Measurements from ENCODE around the gene UNC13B.

Gene UNC13B

DNA sequence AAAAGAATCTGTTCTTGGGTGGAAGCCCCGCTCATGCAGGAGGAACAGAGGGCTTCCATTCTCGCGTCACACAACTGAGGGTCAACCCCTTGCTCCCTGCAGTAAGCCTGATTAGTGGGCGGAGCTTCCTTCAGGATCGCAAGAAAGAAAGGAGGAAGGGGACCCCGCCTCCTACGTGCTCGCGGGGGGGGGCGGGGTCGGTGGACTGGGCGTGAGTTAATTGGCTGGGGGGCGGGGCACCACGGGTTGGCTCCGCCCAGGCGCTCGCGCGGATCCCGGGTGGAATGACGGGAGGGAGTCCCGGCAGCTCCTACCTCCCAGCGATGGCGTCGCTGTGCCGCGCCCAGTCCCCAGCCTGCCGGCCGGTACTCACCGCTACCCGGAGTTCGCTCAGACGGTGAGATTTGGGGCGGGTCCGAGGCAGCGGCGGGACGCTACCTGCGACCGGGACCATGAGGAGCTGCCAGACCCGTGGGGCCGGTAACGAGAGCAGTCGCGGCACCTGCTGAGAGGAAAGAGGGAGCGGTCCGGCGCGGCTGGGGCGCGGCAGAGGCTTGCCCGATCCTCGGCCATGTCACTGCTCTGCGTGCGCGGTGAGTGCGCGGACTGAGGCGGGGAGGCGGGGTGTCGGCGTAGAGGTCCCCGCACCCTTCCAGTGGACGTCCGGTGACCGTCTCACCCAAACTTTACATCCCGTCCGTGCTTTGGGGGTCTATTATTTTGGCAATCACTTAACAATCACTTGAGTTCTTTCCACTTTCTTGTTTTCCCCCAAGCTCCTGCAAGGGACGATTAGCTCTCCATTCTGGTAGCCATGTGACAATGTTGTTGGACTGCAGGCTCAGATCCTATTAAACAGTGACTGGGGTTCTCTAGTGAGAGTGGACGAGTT is at the start of gene UNC13B:
UNC13B (plus strand) TSS at position 297 of the 892 bp plus-strand sequence; CDS start at position 572, 275 bp downstream.
- H4K20me1 ChIP-seq (ENCODE audit: insufficient read depth, low read length), result no peaks in the 10 kb centered on the region
- no peaks in the 10 kb centered on the region for H3K36me3 ChIP-seq (ENCODE audit: insufficient read depth, low read length)
- no peaks in the 10 kb centered on the region for H3K4me1 ChIP-seq (ENCODE audit: insufficient read depth, low read length, severe bottlenecking)
- H3K4me3 ChIP-seq (ENCODE audit: low read depth, low read length, poor library complexity, severe bottlenecking), result no peak within 1 kb of the TSS
- H3K9me2 ChIP-seq (ENCODE audit: low read depth, low read length), result no peaks in the 10 kb centered on the region
- TF ChIP-seq EZH2 (IDR thresholded peaks at IDR 0.05; ENCODE audit: borderline replicate concordance, low read length) (no peak), CTCF (IDR thresholded peaks at IDR 0.05; ENCODE audit: low read length) (no peak)
- no peak within 1 kb of the TSS for H3K9ac ChIP-seq (ENCODE audit: low read length)
- H3K79me2 ChIP-seq (ENCODE audit: insufficient read depth, low read length), result no peaks in the 10 kb centered on the region
- no peaks in the 10 kb centered on the region for H3F3A ChIP-seq (ENCODE audit: insufficient read depth, low read length)
- no peaks in the 10 kb centered on the region for H3K9me3 ChIP-seq (ENCODE audit: low read length)
- H3K4me2 ChIP-seq (ENCODE audit: low read length), result no peak within 1 kb of the TSS
- H3K27me3 ChIP-seq (ENCODE audit: insufficient read depth, low read length), result no peaks in the 10 kb centered on the region
- no peak within 1 kb of the TSS for H3K27ac ChIP-seq (ENCODE audit: low read depth, low read length, poor library complexity, severe bottlenecking)
- no peak within 1 kb of the TSS for H2AFZ ChIP-seq (ENCODE audit: low read length)

DNA sequence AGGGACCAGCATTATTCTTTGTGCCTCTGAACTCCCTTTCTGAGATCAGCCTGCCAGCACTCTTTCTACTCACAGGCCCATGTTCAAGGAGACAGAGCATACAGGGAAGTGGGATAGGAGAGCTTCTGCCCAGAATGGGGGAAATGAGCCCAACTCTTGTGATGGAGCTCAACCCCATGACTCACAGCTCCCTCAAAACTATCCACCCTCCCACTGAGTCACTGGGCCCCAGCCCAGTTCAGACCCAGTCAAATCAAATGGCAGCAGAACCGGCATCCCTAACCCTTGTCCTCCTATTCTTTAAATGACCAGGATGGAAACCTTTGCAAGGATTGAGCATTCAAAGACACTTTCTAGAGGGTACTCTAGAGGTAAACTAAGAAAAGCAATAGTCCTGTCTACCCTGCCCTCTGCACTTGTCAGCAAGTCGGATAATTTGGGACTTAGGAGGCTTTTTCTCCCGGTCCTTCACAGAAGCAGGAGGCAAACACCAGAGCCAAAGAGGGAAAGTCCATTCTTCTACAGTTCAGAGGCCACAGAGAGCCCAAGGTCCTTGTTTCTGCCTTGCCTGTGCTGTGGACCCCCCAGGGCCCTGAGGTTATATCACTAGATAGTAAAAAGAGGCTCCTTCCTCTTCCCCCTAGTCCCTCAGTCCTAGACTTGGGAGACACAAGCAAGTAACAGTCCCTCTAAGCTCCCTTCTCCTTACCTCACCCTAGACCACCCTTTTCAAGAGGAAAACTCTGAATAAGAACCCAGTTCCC is 49.4 kb upstream of the UNC13B start:
- H3K4me3 ChIP-seq (ENCODE audit: low read depth, low read length, poor library complexity, severe bottlenecking), result no peak overlapping the region
- no peaks in the 10 kb centered on the region for H3K79me2 ChIP-seq (ENCODE audit: insufficient read depth, low read length)
- H3K27ac ChIP-seq (ENCODE audit: low read depth, low read length, poor library complexity, severe bottlenecking), result no peak overlapping the region

GRCh38 chr9:35114113-35114839 is 47.5 kb upstream of the UNC13B start:
- Histone ChIP-seq H3K4me1 (ENCODE audit: insufficient read depth, low read length, severe bottlenecking) (peaks cover 36% of the 10 kb centered on the region), H3K27ac (ENCODE audit: low read depth, low read length, poor library complexity, severe bottlenecking) (peak overlapping the region; percentile 68), H3K27me3 (ENCODE audit: insufficient read depth, low read length) (no peaks in the 10 kb centered on the region), H2AFZ (ENCODE audit: low read length) (no peak overlapping the region), H3K79me2 (ENCODE audit: insufficient read depth, low read length) (no peaks in the 10 kb centered on the region), H3K9me2 (ENCODE audit: low read depth, low read length) (no peaks in the 10 kb centered on the region), H3K9ac (ENCODE audit: low read length) (peak overlapping the region; percentile 61), H3K4me2 (ENCODE audit: low read length) (peak overlapping the region; percentile 95), H3K36me3 (ENCODE audit: insufficient read depth, low read length) (no peaks in the 10 kb centered on the region), H3F3A (ENCODE audit: insufficient read depth, low read length) (no peaks in the 10 kb centered on the region), H3K9me3 (ENCODE audit: low read length) (no peaks in the 10 kb centered on the region), H3K4me3 (ENCODE audit: low read depth, low read length, poor library complexity, severe bottlenecking) (peak overlapping the region; percentile 71), H4K20me1 (ENCODE audit: insufficient read depth, low read length) (no peaks in the 10 kb centered on the region)
- TF ChIP-seq EZH2 (IDR thresholded peaks at IDR 0.05; ENCODE audit: borderline replicate concordance, low read length) (no peak), CTCF (IDR thresholded peaks at IDR 0.05; ENCODE audit: low read length) (no peak)

More for the DNA sequence above, 49.4 kb upstream of the UNC13B start:
- H3K4me1 ChIP-seq (ENCODE audit: insufficient read depth, low read length, severe bottlenecking), result peaks cover 36% of the 10 kb centered on the region
- H3K9me2 ChIP-seq (ENCODE audit: low read depth, low read length), result no peaks in the 10 kb centered on the region
- H3K9me3 ChIP-seq (ENCODE audit: low read length), result no peaks in the 10 kb centered on the region
- H3F3A ChIP-seq (ENCODE audit: insufficient read depth, low read length), result no peaks in the 10 kb centered on the region
- no peaks in the 10 kb centered on the region for H4K20me1 ChIP-seq (ENCODE audit: insufficient read depth, low read length)
- H2AFZ ChIP-seq (ENCODE audit: low read length), result no peak overlapping the region
- H3K9ac ChIP-seq (ENCODE audit: low read length), result no peak overlapping the region
- H3K36me3 ChIP-seq (ENCODE audit: insufficient read depth, low read length), result no peaks in the 10 kb centered on the region; the same call in 1 of the 2 replicates
- no peak for TF ChIP-seq EZH2 (IDR thresholded peaks at IDR 0.05; ENCODE audit: borderline replicate concordance, low read length)
- H3K4me2 ChIP-seq (ENCODE audit: low read length), result no peak overlapping the region
- no peaks in the 10 kb centered on the region for H3K27me3 ChIP-seq (ENCODE audit: insufficient read depth, low read length)

All from OCI-LY1 (cell line).